A673 (cell line): Measurements from ENCODE around the gene CNTD1. TPM values are rescaled to one million over a fixed set of nuclear protein-coding genes. Genes with fewer than 3 reads are reported as not detected.

Experiments used
- BruUV-seq: library from RNA; stranded (reverse); fragments of 400-500 nt; replicated peaks from 2 replicates; lab custom pipeline; 2021; lab: Mats Ljungman, UMichigan
- CTCF ChIA-PET: fragments of 300-600 bp; sonication (Branson Sonifier 250); formaldehyde crosslinking; loops from one replicate; lab custom pipeline; 2022; ENCODE audit warnings: antibody characterized with exemption; lab: Charles Lee
- POLR2A ChIA-PET: fragments of 300-600 bp; sonication (Branson Sonifier 250); formaldehyde crosslinking; loops from one replicate; lab custom pipeline; 2022; ENCODE audit warnings: antibody characterized with exemption; ENCODE audit not compliant: low non-redundant PET; lab: Charles Lee
- DNase-seq: peaks from one replicate; pipeline ENCODE4 v3.0.0-alpha.2; 2015; ENCODE audit warnings: low spot score
- H3K27ac ChIP-seq: fragments of 200-600 bp; sonication (generic); 2 replicates; pipeline ENCODE4 v1.5.1; 2016; ENCODE audit warnings: mixed run types, low read depth, mild to moderate bottlenecking, mixed read lengths, antibody characterized with exemption, low read length; ENCODE audit not compliant: poor library complexity, severe bottlenecking
- H3K27me3 ChIP-seq: fragments of 200-600 bp; sonication (generic); replicated peaks from 2 replicates; pipeline ENCODE4 v1.6.1; 2017; ENCODE audit warnings: mixed run types, low read depth, mild to moderate bottlenecking, mixed read lengths, antibody characterized with exemption, low read length; ENCODE audit not compliant: insufficient read depth, poor library complexity
- H3K36me3 ChIP-seq: fragments of 200-600 bp; sonication (generic); 2 replicates; pipeline ENCODE4 v1.6.1; 2016; ENCODE audit warnings: mixed run types, mild to moderate bottlenecking, mixed read lengths, antibody characterized with exemption, low read length; ENCODE audit not compliant: insufficient read depth, poor library complexity, severe bottlenecking
- H3K4me1 ChIP-seq: fragments of 200-600 bp; sonication (generic); 2 replicates; pipeline ENCODE4 v1.6.1; 2017; ENCODE audit warnings: mixed run types, mild to moderate bottlenecking, mixed read lengths, antibody characterized with exemption, low read length; ENCODE audit not compliant: insufficient read depth, poor library complexity, severe bottlenecking
- H3K4me3 ChIP-seq: fragments of 200-600 bp; sonication (generic); 2 replicates; pipeline ENCODE4 v1.5.1; 2016; ENCODE audit warnings: low read depth, mixed run types, mild to moderate bottlenecking, mixed read lengths, low read length; ENCODE audit not compliant: poor library complexity, severe bottlenecking
- H3K9me3 ChIP-seq: fragments of 200-600 bp; sonication (generic); 2 replicates; pipeline ENCODE4 v1.6.1; 2016; ENCODE audit warnings: mixed run types, low read depth, mild to moderate bottlenecking, mixed read lengths, antibody characterized with exemption, low read length; ENCODE audit not compliant: poor library complexity, severe bottlenecking
- CTCF ChIP-seq: fragments of 300-800, 200-600 bp; sonication (generic); conservative IDR thresholded peaks from 2 replicates; pipeline ENCODE4 v1.5.1; 2017; ENCODE audit warnings: low read depth, mild to moderate bottlenecking, antibody characterized with exemption, low read length, moderate library complexity, mixed read lengths
- EZH2 ChIP-seq: fragments of 200-600 bp; sonication (generic); IDR thresholded peaks from 2 replicates; pipeline ENCODE4 v1.6.1; 2017; ENCODE audit warnings: borderline replicate concordance, low read depth, mild to moderate bottlenecking, mixed read lengths, antibody characterized with exemption, low read length; ENCODE audit not compliant: poor library complexity, severe bottlenecking
- intact Hi-C: fragments of 100-400 bp; cut with micrococcal nuclease; formaldehyde crosslinking; loops from one replicate; pipeline ENCODE4 v1.10.0; 2022; ENCODE audit not compliant: unreplicated experiment
- total RNA-seq: library from RNA; stranded (reverse); gene quantifications from 2 replicates; pipeline ENCODE4 v1.2.3, GENCODE V29; 2021

CNTD1 gene
- total RNA-seq, 1 experiment from 2014 or later: not detected

GRCh38 chr17:42806249-42806648 is 7.6 kb downstream of the CNTD1 start:
- TF ChIP-seq CTCF: no peak
- no peak for TF ChIP-seq EZH2
- POLR2A ChIA-PET: no interaction called here
- intact Hi-C loops: no loop called here
- Histone ChIP-seq H3K9me3 (no peaks in the 10 kb centered on the region), H3K27ac (no peak overlapping the region), H3K4me1 (no peaks in the 10 kb centered on the region), H3K27me3 (no peaks in the 10 kb centered on the region), H3K36me3 (no peaks in the 10 kb centered on the region), H3K4me3 (no peak overlapping the region)
- no TSS peak for BruUV-seq
- DNase-seq: no peak
- CTCF ChIA-PET: no interaction called here

- TF ChIP-seq CTCF: no peak
- TF ChIP-seq EZH2: no peak
- ChIA-PET CTCF (no interaction called here), POLR2A (no interaction called here)
- intact Hi-C loops: no loop called here
- Histone ChIP-seq H3K4me3 (no peak overlapping the region), H3K27ac (no peak overlapping the region), H3K4me1 (no peaks in the 10 kb centered on the region), H3K9me3 (no peaks in the 10 kb centered on the region), H3K27me3 (no peaks in the 10 kb centered on the region), H3K36me3 (peaks cover 7% of the 10 kb centered on the region)
- DNase-seq: no peak
- no TSS peak for BruUV-seq
These were observed 10.6 kb downstream of the CNTD1 start for GRCh38 chr17:42809250-42809649.

GRCh38 chr17:42814633-42815399 is 16.2 kb downstream of the CNTD1 start:
- ChIA-PET POLR2A (interaction anchor here (0.6 kb wide), 1 partner anchor 105 kb away, joined by 7 read pairs; no protein-coding TSS in a partner anchor), CTCF (interaction anchor here (1.4 kb wide), 1 partner anchor 9 kb away, joined by 3 read pairs; the partner anchor contains the start of gene BECN1)
- Histone ChIP-seq H3K4me3 (no peak overlapping the region), H3K27me3 (no peaks in the 10 kb centered on the region), H3K9me3 (no peaks in the 10 kb centered on the region), H3K27ac (peak overlapping the region; percentile 76), H3K36me3 (peaks cover 9% of the 10 kb centered on the region), H3K4me1 (peaks cover 6% of the 10 kb centered on the region)
- no TSS peak for BruUV-seq
- peak; percentile 84 for DNase-seq
- TF ChIP-seq CTCF (no peak), EZH2 (no peak)
- intact Hi-C loops: no loop called here
